Measurements from ENCODE around the gene DSG4.
"Not testable (repeated sequence)": the region's sequence is repeated elsewhere in the genome, so short reads cannot be mapped to it uniquely, and the experiment has no call there.

The DSG4 gene

DNA sequence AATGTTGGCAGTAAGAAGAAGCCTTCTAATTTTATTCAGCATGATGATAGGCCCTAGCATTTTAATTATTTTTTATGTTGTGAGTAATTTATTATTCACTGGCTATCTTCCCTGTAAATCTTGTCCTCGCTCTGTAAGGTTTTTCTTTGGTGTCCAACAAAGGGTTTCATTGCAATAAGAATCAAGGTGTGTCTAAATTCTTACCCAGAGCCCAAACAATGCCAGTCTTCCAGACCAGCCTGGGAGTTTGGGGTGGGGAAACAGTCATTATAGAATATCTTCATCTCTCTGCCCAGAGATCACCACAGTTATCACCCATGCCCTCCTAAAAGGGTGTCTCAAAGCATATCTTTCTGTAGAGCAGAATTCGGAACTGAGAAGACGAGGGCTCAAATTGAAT, at the start of gene DSG4:
Gene DSG4, plus strand, starts transcription at position 301 of the 400 bp plus-strand sequence. CDS start 135 bp downstream, outside the sequence.
- DNase-seq (ENCODE audit: low read depth): no peak

- no peak for DNase-seq (ENCODE audit: low read depth)
These were observed 46.7 kb upstream of the DSG4 start for GRCh38 chr18:31329787-31330438.

DNA sequence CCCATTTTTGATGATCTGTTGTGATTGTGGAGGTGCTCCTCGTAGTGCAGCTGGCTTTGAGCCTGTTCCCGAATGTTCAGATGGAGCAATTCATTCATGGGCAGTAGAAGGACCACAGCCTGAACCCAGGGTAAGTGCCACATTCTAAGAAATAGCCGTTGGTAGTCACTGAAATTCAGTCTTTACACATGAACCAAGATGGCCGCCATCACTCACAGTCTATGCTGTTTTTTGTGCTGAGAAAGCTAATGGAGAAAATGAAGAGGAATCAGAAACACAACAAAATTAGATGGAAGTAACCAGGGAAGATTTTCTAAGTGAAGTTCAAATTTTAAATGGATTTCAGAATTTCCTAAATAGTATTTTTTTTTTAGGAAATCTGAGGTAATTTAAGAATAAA, 33.1 kb upstream of the DSG4 start:
- DNase-seq (ENCODE audit: low read depth): no peak

- DNase-seq (ENCODE audit: low read depth): not testable (repeated sequence)
These were observed 23.2 kb upstream of the DSG4 start for GRCh38 chr18:31353336-31353735.

DNA sequence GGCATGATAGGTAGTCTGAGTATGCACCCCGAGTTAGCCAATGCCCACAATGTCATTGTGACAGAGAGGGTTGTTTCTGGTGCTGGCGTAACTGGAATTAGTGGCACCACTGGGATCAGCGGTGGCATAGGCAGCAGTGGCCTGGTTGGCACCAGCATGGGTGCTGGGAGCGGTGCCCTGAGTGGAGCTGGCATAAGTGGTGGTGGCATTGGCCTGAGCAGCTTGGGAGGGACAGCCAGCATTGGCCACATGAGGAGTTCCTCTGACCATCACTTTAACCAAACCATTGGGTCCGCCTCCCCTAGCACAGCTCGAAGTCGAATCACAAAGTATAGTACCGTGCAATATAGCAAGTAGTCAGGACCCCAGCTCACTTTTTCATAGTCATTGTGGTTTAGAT, 21.6 kb upstream of the DSG4 start:
- no peak for DNase-seq (ENCODE audit: low read depth)

GRCh38 chr18:31356025-31356424, 20.6 kb upstream of the DSG4 start:
- no peak for DNase-seq (ENCODE audit: low read depth)

GRCh38 chr18:31364190-31364589, 12.4 kb upstream of the DSG4 start:
- DNase-seq (ENCODE audit: low read depth): no peak

DNA sequence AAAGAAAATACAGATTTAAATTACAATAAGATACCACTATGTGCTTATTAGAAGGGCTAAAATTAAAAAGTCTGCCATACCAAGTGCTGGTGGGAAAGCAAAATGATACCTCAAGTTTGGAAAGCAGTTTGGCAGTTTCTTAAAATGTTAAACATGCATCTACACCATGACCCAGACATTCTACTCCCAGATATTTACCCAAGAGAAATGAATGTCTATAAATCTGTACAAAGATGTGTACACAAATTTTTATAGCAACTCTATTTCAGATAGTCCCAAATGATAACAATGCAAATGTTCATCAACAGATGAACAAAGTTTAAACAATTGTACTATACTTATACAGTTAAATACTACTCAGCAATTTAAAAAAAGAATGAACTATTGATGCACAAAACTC, 7.1 kb upstream of the DSG4 start:
- no peak for DNase-seq (ENCODE audit: low read depth)

DNA sequence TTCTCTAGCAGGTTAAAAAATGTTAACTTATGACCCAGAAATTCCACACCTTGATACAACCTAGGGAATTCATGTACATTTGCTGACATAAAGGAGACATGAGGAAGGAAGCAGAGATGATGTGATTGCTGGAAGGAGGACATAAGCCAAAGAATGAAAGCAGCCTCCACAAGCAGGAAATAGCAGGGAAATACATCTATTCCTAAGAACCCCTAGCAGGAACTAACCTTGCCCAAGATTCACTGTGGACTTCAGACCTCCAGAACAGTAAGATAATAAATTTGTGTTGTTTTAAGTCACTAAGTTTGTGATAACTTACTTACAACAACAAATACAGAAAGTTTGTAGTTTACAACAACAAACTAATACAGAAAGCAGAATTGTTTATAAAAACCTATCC, 4.6 kb upstream of the DSG4 start:
- DNase-seq (ENCODE audit: low read depth): no peak

DNA sequence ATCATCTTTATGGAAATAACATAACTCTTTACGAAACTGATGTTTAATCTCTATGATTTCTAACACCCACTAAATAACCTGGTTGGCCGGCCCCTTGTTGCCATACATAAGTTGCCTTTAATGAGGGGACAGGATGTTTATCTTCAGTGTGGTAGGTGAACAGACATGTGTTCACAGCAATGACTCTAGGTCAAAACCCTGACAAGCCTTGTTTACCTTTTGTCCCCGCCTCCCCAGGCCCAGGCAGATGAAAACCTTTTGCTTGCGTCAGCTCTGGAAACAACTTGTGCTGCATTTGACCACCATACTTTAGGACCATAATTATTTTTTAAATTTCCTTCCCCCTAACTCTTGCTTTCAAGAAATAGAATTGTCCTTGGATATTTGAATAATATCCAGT, 2.9 kb upstream of the DSG4 start:
- no peak for DNase-seq (ENCODE audit: low read depth)

- DNase-seq (ENCODE audit: low read depth): no peak
These were observed 4.3 kb downstream of the DSG4 start for GRCh38 chr18:31380912-31381311.

- no peak for DNase-seq (ENCODE audit: low read depth)
These were observed 5.5 kb downstream of the DSG4 start for GRCh38 chr18:31382107-31382506.

DNA sequence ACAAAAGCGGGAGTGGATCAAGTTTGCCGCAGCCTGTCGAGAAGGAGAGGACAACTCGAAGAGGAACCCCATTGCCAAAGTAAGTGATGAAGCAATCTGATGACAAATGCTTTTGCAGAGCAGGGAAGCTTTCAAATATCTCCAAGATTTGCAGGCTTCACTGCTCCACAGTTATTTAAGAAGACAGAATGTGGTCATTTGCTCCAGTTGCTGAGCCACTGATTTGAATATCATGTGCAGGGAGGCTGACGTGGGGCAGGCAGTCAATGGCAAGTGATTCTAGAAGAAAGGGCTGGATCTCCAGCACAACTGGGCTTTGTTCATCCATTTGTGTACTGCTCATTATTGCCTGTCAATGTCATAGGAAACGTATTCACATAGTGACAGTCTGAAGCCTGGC, 10.2 kb downstream of the DSG4 start:
- DNase-seq (ENCODE audit: low read depth): no peak

DNA sequence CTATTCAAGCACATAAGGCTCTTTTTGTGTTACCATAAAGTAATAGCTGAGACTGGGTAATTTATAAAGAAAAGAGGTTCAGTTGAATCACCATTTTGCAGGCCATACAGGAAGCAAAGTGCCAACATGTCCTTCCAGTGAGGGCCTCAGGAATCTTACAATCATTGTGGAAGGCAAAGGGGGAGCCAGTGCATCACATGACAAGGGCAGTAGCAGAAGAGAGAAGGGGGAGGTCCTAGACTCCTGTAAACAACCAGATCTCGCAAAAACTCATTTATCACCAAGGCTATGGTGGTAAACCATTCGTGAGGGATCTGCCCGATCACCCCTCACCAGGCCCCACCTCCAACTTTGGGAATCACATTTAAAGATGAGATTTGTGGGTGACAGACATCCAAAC, 16.7 kb downstream of the DSG4 start:
- no peak for DNase-seq (ENCODE audit: low read depth)

DNA sequence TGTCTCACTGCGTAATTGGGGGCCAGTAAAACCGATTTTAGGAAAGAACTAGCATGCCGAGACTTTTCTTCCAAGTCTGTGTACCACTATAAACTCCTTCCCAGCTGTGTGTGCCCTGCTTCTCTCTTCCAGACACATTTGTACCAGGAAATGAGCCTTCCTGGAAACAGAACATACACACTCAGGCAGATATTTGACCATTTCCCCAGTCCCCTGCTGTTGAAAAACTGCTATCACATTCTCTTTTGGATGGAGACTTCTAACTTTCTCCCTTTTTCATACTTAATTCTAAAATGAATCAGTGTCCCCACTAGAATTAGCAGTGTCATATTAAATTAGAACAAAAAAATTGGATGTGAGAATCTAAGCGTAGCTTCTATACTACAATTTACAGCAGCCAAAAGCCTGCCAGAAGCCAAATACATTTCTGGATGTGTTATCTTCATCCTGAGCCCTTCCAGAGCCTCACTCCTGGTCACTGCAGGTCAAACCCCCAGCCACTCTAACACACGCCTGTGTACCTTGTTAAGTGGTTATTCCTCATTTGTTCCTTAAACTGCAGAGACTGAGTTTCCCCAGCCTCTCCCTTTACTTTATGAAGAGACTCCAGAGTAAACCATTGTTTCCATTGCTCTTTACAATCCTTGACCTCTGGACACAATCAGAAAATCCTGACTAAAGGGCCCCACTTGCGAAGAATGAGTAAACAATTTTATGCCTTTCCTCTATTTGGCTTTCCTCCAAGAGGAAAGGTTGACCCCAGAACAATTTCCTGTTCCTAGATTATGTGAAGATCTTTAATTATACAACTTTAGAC, 20.4 kb downstream of the DSG4 start:
- no peak for DNase-seq (ENCODE audit: low read depth)

DNA sequence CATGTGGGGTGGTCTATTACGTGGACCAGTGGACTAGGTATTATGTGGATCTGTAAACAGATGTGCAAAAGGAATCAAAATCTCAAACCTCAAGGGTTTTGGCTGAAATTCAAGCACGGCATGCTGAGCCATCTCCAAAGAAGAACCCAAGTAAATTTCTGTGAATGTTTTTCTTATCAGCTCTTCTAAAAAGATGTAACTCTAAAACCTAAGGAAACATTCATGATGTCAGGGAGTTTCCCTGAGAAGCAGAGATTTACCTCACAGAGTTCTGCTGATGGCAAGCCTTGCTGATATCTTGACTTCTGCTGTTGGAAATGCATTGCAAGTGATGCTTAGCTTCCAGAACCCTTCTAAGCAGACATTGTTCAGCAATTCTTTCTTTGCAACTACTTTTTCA, 21.6 kb downstream of the DSG4 start:
- no peak for DNase-seq (ENCODE audit: low read depth)

DNA sequence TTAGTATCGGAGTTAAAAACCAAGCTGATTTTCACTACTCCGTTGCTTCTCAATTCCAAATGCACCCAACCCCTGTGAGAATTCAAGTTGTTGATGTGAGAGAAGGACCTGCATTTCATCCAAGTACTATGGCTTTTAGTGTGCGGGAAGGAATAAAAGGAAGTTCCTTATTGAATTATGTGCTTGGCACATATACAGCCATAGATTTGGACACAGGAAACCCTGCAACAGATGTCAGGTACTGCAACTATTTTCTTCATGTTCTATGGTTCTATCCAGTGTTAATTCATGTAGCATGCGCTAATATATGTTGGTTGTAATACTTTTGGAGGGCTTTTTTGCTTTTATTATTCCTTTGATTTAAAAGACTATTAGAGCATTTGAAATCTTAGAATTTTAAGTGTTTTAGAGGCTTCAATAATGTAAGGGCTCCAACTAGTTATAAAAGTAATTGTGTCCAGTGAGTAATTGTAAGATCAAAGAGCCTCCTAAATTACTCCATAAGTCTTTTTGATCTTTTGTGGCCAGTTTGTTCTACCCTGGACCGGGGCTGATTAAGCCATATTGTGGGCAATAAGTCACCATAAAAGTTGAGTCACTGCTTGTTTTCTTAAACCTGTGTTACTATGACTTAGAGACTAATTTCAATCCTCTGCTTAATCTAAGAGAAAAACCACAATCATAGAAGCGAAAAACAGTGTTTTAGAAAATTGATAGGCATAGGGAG, 22.9 kb downstream of the DSG4 start:
- no peak for DNase-seq (ENCODE audit: low read depth)

- no peak for DNase-seq (ENCODE audit: low read depth)
These were observed 24.8 kb downstream of the DSG4 start for GRCh38 chr18:31401156-31402025.

- no peak for DNase-seq (ENCODE audit: low read depth)
These were observed 25.4 kb downstream of the DSG4 start for GRCh38 chr18:31402026-31402373.

GRCh38 chr18:31403409-31403808, 26.8 kb downstream of the DSG4 start:
- no peak for DNase-seq (ENCODE audit: low read depth)

DNA sequence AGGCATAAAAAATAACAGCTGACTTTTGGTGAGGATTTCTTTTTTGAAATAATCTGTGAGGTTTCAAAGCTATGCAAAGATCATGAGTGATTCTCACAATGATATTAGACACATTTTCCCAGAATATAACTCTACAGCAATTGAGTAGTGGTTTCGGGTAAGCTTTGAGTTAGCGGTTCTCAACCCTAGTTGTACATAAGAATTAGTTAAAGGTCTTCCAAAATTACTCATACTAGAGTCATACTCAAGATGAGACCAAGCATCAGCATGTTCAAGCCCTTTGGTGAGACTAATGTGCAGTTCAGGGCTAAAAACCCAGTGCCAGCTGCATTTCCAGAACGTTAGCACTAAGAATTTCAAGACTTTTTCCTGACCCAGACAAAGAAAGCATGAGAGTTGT, 31.1 kb downstream of the DSG4 start:
- DNase-seq (ENCODE audit: low read depth): no peak

DNA sequence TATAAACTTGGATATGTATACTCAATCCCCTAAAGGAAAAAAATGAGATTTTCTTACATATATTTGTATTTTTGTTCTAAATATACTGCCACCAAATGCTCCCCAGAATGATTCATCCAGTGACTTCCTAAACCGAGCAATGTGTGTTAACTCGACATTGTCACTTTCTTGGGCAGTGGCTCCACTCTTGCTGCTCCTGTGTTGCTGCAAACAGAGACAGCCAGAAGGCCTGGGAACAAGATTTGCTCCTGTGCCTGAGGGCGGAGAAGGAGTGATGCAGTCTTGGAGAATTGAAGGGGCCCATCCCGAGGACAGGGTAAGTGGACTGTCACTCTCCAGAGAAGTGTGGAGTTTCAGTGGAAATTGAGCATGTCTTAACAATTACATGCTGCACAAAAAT, 32.7 kb downstream of the DSG4 start:
- no peak for DNase-seq (ENCODE audit: low read depth)
